GM19099 (cell line): Measurements from ENCODE around the gene NR2F1.

ENCODE experiments used
- POLR2A ChIP-seq: IDR thresholded peaks from 3 replicates; pipeline ENCODE4 v1.6.1; 2011; ENCODE audit warnings: low read depth; ENCODE audit not compliant: insufficient read length; ENCODE audit errors: extremely low read depth

NR2F1 gene

DNA sequence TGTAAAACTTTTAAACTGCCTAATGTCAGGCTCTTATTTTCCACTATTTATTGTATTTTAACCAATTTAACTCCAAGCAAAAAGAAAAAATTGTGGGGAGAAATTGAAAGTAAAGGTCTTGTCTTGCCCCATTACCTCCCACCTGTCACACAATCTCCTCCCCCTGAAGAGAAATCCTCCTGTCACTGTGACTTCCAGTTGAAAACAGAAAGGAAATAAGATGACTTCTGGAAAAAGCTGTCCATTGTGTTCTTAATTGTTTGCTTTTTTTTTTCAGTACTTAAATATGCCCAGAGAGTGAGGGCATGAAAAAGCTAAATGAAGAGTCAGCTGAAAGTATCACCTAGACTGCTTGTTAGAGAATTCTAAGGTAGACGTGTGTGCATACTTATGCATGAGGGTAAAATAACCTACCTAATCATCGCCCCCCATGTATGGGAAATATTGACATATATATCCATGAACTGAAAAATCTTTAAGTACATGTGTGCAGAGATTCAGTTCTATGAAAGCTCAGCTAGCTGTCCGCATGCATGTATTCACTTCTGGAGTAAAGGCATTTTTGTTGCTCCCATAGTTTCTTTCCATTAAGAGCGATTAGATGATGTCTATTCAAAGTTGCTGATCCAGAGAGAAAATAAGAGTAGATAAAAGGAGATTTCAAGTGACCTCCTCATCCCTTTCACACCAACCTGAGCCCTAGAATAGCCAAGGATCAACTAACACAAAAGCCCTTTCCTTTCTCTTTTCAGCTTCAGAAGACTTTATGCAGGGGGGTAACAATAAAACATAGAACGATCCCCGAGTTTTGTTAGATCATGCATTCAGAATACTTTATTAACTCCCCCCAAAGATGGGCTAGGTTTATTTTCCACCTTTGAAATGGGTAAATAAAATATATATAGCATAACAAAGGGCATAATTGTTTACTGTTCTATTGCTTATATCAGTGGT is 7.3 kb upstream of the NR2F1 start:
- no peak for TF ChIP-seq POLR2A

- TF ChIP-seq POLR2A, result no peak
Measured at GRCh38 chr5:93576994-93577853, 5.8 kb upstream of the NR2F1 start.

- no peak for TF ChIP-seq POLR2A
Measured at GRCh38 chr5:93577854-93578812, 4.9 kb upstream of the NR2F1 start.

DNA sequence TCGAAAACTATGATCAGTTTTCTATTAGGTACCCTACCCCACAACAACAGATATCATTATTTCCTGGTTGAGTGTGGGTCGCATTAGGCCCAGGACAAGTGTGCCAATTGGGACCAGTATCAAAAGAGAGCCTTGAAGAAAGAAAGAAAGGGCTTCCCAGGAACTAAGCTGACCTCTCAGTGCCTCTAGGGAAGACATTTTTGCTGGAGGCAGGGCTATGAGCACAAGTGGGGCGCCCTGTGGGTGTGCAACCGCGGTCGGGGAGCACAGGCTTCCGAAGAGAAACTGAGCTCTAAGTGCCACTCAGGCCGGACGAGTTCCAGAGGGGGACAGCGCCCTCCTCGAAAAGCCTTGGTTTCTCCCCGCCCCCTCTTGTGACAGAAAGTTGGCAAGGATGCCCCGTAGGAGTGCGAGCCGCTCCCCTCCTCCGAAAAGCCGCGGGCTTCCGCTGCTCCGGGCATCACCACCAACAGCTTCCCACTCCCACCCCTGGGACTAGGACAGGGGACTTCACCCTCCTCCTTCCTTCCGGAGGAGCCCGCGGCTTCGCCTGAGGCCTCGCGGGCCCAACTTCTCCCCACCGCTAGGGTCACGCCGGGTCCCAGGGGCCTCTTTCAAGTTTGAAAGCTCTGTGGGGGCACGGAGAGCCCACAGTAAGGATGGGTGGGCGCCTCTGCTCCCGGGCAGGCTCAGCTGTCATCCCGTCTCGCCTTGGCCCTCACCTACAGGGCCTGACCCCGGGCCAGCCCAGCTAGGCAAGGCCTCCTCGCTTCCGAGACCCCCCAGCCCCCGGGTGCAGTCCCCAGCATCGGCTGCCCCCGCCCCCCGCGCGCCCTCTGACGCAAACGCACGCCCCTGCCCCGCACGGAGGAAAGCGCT is 4.0 kb upstream of the NR2F1 start:
- no peak for TF ChIP-seq POLR2A

DNA sequence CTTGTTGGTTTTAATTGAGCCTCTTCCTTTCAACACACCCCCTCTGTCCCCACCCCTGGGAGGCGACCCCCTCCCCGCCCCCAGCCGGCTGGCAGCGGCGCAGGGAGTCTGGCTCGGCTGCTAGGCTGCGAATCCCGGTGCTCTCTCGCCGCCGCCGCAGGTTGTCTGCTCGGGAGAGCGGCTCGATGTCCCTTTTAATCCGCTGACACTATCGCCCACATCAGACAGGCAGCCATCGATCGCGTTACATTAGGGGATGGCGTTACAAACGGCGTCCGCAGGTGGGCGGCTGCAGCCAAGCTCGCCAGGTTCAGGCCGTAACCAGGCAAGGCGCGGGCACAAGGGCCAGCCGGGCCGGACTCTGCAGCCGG is 3.3 kb upstream of the NR2F1 start:
- TF ChIP-seq POLR2A, result no peak

GRCh38 chr5:93580063-93580926 is 2.7 kb upstream of the NR2F1 start:
- no peak for TF ChIP-seq POLR2A

GRCh38 chr5:93580927-93581445 is 2.0 kb upstream of the NR2F1 start, which contains the start of gene NR2F1-AS1:
Gene NR2F1-AS1 (minus strand): TSS chr5:93581219.
- TF ChIP-seq POLR2A, result no peak

DNA sequence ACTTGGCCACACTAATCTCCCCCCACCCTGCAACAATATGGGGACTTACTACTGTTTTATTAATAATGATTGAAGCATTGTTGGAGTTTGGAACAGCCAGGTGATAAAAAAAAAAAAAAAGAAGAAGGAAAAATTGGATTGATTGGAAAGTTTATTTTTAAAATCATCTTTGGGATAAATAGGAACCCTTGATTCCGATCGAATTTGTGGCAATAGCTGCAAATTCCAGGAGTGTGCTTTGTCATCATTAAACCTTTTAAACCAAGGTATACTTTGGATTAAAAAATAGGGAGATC is 907 bp upstream of the NR2F1 start:
- no peak for TF ChIP-seq POLR2A

DNA sequence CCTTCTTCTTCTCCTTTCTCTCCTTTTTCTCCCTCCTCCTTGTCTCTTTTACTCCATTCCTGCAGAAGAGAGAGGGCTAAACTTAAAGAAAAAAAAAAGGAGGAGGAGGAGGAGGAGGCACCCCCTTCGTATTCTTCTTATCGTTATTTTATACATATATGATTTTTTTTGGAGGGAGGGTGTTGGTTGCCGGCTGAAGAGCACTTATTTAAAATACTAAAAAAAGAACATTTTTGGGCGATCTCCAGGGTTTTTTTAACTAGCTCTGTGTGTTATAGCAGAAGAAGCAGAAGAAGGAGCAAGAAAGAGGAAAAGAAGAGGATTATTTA is 381 bp downstream of the NR2F1 start:
- no peak for TF ChIP-seq POLR2A

DNA sequence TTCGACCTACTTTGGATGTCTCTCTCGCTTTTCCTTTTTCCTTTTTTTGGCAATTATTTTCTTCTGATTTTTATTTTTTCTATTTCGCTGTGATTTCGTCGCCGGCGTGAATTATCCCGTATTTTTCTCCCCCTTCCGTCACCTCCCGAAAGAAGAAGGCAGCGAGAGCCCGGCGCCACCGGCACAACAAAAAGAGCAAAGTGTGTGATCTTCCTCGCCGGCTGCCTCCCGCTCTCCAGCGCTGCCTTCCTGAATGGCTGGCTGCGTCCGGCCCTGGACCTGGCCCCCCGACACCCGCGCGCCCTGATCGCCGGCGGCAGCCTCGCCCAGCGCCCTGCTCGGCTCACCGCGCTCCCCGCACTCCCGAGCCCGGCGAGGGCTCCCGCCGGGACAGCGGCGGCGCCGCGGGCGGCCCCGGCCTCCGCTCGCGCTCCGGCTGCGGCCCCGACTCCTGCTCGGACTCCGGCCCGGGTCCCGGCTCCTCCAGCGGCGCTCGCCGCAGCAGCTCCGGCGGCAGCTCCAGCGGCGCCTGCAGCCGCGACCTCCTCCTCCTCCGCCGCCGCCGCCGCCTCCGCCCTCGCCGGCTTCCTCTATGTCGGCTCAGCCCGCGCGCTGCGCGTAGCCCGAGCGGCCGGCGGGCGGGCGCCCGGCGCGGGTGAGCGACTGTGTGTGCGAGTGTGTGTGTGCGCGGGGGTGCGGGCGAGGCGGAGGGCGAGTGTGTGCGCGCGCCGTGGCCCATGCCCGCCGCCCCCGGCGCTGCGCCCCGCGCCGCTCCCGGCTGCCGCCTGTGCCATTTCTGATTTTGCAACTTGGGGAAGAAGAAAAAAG is 960 bp downstream of the NR2F1 start:
- no peak for TF ChIP-seq POLR2A

DNA sequence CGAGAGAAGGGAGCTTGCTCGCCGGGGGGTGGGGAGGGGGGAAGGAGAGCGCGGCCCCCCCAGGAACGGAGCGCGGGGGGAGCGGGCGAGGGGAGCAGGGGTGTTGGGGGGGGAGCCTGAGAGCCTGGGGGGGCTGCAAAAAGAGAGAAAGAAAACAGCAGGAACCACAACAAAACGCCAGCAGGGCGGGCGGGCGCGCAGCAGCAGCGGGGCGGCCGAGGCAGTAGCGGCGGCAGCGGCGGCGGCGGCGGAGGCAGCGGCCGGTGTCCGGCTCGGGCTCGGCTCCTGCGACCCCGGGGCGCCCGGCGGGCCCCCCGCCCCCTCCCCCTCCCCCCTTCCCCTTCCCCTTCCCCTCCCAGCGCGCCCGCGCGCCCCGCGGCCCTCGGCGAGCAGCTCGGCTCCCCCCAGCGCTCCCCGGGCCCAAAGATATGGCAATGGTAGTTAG is 1.6 kb downstream of the NR2F1 start:
- no peak for TF ChIP-seq POLR2A

DNA sequence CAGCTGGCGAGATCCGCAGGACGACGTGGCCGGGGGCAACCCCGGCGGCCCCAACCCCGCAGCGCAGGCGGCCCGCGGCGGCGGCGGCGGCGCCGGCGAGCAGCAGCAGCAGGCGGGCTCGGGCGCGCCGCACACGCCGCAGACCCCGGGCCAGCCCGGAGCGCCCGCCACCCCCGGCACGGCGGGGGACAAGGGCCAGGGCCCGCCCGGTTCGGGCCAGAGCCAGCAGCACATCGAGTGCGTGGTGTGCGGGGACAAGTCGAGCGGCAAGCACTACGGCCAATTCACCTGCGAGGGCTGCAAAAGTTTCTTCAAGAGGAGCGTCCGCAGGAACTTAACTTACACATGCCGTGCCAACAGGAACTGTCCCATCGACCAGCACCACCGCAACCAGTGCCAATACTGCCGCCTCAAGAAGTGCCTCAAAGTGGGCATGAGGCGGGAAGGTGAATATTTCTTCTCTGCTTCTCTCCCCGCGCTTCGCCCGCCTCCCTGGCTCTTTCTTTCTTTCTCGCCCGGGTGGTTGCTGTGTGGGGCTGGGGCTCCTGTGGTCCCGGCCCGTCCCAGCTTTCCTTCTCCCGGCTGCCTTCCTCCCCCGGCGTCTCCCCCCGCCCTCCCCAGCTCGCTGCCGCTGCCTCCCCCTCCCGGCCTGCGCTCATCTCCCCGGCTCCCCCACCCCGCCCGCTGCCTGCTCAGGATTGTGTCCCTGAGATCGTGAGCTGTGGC is 2.2 kb downstream of the NR2F1 start:
- no peak for TF ChIP-seq POLR2A
